Panc1 (cell line): Measurements from ENCODE around the gene AIG1. TPM values are rescaled to one million over a fixed set of nuclear protein-coding genes. Genes with fewer than 3 reads are reported as not detected.
A peak's percentile ranks its signal among the peaks of the same experiment; 100 is the strongest.

Experiments used
- ATAC-seq: fragments of 200-7000 bp; cut with Tn5 transposase; 2 replicates; pipeline ENCODE4 v1.9.1; 2020; ENCODE audit warnings: mild to moderate bottlenecking, moderate library complexity
- Bru-seq: library from RNA; stranded (reverse); fragments of 400-500 nt; gene quantifications from one replicate; lab custom pipeline; 2021; lab: Mats Ljungman, UMichigan
- BruChase-seq, 2 experiments: library from RNA; stranded (reverse); fragments of 400-500 nt; gene quantifications; one replicate each; lab custom pipeline; 2021; lab: Mats Ljungman, UMichigan
- BruUV-seq: library from RNA; stranded (reverse); fragments of 400-500 nt; replicated peaks from 2 replicates; lab custom pipeline; 2021; lab: Mats Ljungman, UMichigan
- CTCF ChIA-PET: fragments of 300-600 bp; sonication (Branson Sonifier 250); formaldehyde crosslinking; loops from one replicate; lab custom pipeline; 2022; ENCODE audit warnings: antibody characterized with exemption; lab: Charles Lee
- POLR2A ChIA-PET: fragments of 300-600 bp; sonication (Branson Sonifier 250); formaldehyde crosslinking; loops from one replicate; lab custom pipeline; 2022; ENCODE audit warnings: antibody characterized with exemption; lab: Charles Lee
- DNase-seq: peaks from one replicate; pipeline ENCODE4 v3.0.0-alpha.2; 2010; ENCODE audit warnings: low read depth, low spot score
- H3K27ac ChIP-seq: 2 replicates; pipeline ENCODE4 v1.5.1; 2011; ENCODE audit warnings: mild to moderate bottlenecking, low read length, inconsistent platforms
- H3K27me3 ChIP-seq: fragments of 200-500 bp; sonication (Bioruptor generic); 2 replicates; pipeline ENCODE4 v1.6.0; 2014; ENCODE audit warnings: low read length, inconsistent platforms; ENCODE audit not compliant: control insufficient read depth, insufficient read depth
- H3K36me3 ChIP-seq: fragments of 200-500 bp; sonication (Bioruptor generic); 2 replicates; pipeline ENCODE4 v1.5.1; 2014; ENCODE audit warnings: inconsistent platforms, mild to moderate bottlenecking, low read length, moderate library complexity; ENCODE audit not compliant: control insufficient read depth, insufficient read depth
- H3K4me1 ChIP-seq: 2 replicates; pipeline ENCODE4 v1.5.1; 2011; ENCODE audit warnings: inconsistent platforms, mild to moderate bottlenecking, low read length, moderate library complexity; ENCODE audit not compliant: control insufficient read depth, insufficient read depth
- H3K4me3 ChIP-seq, 2 experiments: 2 replicates each; pipeline ENCODE4 v1.5.1; 2011 to 2012; ENCODE audit warnings: low read depth in 2 of 2, low read length in 2 of 2, mild to moderate bottlenecking in 2 of 2, inconsistent platforms in 1 of 2, moderate library complexity in 1 of 2
- H3K9me3 ChIP-seq: fragments of 200-500 bp; sonication (Bioruptor generic); 2 replicates; pipeline ENCODE4 v1.5.1; 2014; ENCODE audit warnings: low read depth, mild to moderate bottlenecking, inconsistent platforms, low read length, moderate library complexity; ENCODE audit not compliant: control insufficient read depth, insufficient read depth
- POLR2AphosphoS5 ChIP-seq: IDR thresholded peaks from 2 replicates; pipeline ENCODE4 v1.6.1; 2012; ENCODE audit warnings: mild to moderate bottlenecking, low read depth, low read length, moderate library complexity
- SIN3A ChIP-seq: IDR thresholded peaks from 2 replicates; pipeline ENCODE4 v1.6.1; 2012; ENCODE audit warnings: low read depth, mild to moderate bottlenecking, low read length, moderate library complexity, borderline replicate concordance; ENCODE audit not compliant: insufficient read depth
- TCF7L2 ChIP-seq: IDR thresholded peaks from 2 replicates; pipeline ENCODE4 v1.6.1; 2011; ENCODE audit warnings: mild to moderate bottlenecking, low read depth, low read length, inconsistent platforms
- in situ Hi-C: cut with HindIII; loops from 2 replicates; pipeline ENCODE4 v1.10.0; 2016; ENCODE audit warnings: low sequenced_read_pairs, low pct_unique_long_range_greater_than_20kb
- intact Hi-C: fragments of 100-400 bp; cut with micrococcal nuclease; formaldehyde crosslinking; loops from one replicate; pipeline ENCODE4 v1.10.0; 2022; ENCODE audit not compliant: unreplicated experiment
- long read RNA-seq: library from polyadenylated mRNA; unstranded; transcript quantifications from one replicate; pipeline ENCODE4 v2.0.0, GENCODE V29; 2021; ENCODE audit not compliant: unreplicated experiment
- polyA plus RNA-seq: library from polyadenylated mRNA; unstranded; fragments of >200 nt; gene quantifications from one replicate; pipeline ENCODE4 v1.2.1, GENCODE V29; 2012; ENCODE audit warnings: missing spikeins; ENCODE audit not compliant: insufficient read length
- total RNA-seq: library from RNA; stranded (reverse); gene quantifications from one replicate; pipeline ENCODE4 v1.2.1, GENCODE V29; 2021; ENCODE audit not compliant: unreplicated experiment
- TF ChIP-seq, protein P1 (sequence below): fragments of 450-650 bp; IDR thresholded peaks from 2 replicates; pipeline ENCODE4 v1.5.1; 2017; ENCODE audit warnings: mild to moderate bottlenecking
- TF ChIP-seq, protein P2 (sequence below), 2 experiments: IDR thresholded peaks; 2 replicates each; pipeline ENCODE4 v1.6.1; 2011 to 2012; ENCODE audit warnings: low read depth in 2 of 2, control low read depth in 1 of 2, low read length in 1 of 2, mild to moderate bottlenecking in 1 of 2, moderate library complexity in 1 of 2; ENCODE audit not compliant: insufficient read depth in 1 of 2

Gene AIG1, protein sequence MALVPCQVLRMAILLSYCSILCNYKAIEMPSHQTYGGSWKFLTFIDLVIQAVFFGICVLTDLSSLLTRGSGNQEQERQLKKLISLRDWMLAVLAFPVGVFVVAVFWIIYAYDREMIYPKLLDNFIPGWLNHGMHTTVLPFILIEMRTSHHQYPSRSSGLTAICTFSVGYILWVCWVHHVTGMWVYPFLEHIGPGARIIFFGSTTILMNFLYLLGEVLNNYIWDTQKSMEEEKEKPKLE
- total RNA-seq (23.9 TPM), Bru-seq, nascent RNA (percentile 57 among the genes with signal in this experiment), BruChase-seq, experiment 1, labeled RNA remaining after a 2-hour chase (percentile 52 among the genes with signal in this experiment), BruChase-seq, experiment 2, labeled RNA remaining after a 6-hour chase (percentile 49 among the genes with signal in this experiment)
- 29.0 TPM for polyA plus RNA-seq
- long read RNA-seq, transcript AIG1-202 (6 exons, 1,395 nt): major isoform, 10 of 26 reads
- long read RNA-seq, partial matches to known transcripts: 1 of 26 reads
- long read RNA-seq, other reads (novel, unspliced or antisense): 12 of 26 reads

DNA sequence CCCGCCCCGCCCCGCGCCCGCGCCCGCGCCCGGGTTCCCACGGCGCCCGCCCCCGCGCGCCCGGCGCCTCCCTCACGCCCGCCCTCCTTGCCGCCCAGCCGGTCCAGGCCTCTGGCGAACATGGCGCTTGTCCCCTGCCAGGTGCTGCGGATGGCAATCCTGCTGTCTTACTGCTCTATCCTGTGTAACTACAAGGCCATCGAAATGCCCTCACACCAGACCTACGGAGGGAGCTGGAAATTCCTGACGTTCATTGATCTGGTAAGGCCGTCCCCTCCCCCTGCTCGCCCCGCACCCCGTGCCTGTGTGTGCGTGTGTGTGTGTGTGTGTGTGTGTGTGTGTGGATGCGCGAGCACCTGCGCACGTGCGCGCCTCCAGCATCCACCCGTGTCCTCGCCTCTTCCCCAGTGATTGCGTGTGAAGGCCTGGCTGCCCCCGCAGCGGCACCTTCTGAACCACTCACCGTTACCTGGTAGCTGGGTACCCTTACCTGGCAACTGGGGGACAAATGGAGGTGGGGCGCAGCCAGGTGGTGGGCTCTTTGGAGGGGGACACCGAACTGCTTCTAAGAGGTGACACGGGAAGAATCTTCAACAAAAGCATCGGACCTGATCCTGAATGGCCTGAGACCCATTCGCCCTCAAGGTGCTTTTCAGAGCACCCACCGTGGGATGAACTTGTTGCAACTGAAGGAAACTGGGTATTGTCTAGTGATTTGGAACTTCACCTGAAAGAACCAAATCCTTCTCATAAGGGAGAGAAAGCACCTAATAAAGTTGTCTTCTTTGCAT lies at the start of gene AIG1:
Gene AIG1 (plus strand): TSS at position 84 of the 791 bp plus-strand sequence. CDS start 37 bp downstream, at position 121.
- in situ Hi-C loops: no loop called here
- intact Hi-C loops: loop anchor here (10.0 kb wide), 1 partner anchor 364 kb away; no protein-coding TSS in a partner anchor
- Histone ChIP-seq H3K36me3 (no peaks in the 10 kb centered on the region), H3K27me3 (no peaks in the 10 kb centered on the region), H3K9me3 (no peaks in the 10 kb centered on the region), H3K4me1 (peaks cover 7% of the 10 kb centered on the region), H3K27ac (peak within 1 kb of the TSS; percentile 78), H3K4me3 (peak within 1 kb of the TSS; percentile 80 to 81)
- DNase-seq (no peak), ATAC-seq (peak; percentile 90)
- ChIA-PET POLR2A (no interaction called here), CTCF (no interaction called here)
- no peak for TF ChIP-seq SIN3A
- peak; percentile 37; the same call in 1 of the 2 replicates for TF ChIP-seq POLR2AphosphoS5
- TF ChIP-seq, protein P1, sequence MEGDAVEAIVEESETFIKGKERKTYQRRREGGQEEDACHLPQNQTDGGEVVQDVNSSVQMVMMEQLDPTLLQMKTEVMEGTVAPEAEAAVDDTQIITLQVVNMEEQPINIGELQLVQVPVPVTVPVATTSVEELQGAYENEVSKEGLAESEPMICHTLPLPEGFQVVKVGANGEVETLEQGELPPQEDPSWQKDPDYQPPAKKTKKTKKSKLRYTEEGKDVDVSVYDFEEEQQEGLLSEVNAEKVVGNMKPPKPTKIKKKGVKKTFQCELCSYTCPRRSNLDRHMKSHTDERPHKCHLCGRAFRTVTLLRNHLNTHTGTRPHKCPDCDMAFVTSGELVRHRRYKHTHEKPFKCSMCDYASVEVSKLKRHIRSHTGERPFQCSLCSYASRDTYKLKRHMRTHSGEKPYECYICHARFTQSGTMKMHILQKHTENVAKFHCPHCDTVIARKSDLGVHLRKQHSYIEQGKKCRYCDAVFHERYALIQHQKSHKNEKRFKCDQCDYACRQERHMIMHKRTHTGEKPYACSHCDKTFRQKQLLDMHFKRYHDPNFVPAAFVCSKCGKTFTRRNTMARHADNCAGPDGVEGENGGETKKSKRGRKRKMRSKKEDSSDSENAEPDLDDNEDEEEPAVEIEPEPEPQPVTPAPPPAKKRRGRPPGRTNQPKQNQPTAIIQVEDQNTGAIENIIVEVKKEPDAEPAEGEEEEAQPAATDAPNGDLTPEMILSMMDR: no peak
- no peak for TF ChIP-seq TCF7L2
- TF ChIP-seq, protein P2, sequence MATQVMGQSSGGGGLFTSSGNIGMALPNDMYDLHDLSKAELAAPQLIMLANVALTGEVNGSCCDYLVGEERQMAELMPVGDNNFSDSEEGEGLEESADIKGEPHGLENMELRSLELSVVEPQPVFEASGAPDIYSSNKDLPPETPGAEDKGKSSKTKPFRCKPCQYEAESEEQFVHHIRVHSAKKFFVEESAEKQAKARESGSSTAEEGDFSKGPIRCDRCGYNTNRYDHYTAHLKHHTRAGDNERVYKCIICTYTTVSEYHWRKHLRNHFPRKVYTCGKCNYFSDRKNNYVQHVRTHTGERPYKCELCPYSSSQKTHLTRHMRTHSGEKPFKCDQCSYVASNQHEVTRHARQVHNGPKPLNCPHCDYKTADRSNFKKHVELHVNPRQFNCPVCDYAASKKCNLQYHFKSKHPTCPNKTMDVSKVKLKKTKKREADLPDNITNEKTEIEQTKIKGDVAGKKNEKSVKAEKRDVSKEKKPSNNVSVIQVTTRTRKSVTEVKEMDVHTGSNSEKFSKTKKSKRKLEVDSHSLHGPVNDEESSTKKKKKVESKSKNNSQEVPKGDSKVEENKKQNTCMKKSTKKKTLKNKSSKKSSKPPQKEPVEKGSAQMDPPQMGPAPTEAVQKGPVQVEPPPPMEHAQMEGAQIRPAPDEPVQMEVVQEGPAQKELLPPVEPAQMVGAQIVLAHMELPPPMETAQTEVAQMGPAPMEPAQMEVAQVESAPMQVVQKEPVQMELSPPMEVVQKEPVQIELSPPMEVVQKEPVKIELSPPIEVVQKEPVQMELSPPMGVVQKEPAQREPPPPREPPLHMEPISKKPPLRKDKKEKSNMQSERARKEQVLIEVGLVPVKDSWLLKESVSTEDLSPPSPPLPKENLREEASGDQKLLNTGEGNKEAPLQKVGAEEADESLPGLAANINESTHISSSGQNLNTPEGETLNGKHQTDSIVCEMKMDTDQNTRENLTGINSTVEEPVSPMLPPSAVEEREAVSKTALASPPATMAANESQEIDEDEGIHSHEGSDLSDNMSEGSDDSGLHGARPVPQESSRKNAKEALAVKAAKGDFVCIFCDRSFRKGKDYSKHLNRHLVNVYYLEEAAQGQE (IDR thresholded peaks at IDR 0.05; ENCODE audit: insufficient read depth in 1 of 2, low read depth in 2 of 2, low read length in 1 of 2): no peak
- BruUV-seq: no TSS peak

DNA sequence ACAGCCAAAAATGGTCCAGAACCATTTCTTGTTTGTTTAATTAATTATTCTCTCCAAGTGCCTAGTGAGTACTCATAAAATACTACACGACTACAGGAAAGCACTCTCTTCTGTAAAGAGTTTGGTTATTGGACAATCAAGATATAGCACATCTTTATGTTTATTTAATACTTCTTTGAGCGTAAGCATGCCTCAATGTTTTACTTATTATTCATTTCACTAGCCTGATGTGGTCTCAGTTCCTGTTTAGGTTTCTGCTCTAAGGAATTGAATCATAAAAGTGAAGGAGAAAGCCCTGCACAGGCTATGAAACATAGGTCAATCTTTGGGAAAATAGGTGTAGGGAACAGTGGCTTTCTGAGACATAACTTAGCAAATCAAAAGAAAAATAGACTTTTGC lies 45.9 kb upstream of the AIG1 start:
- no peaks in the 10 kb centered on the region for H3K4me1 ChIP-seq
- H3K36me3 ChIP-seq: no peaks in the 10 kb centered on the region
- H3K27me3 ChIP-seq: no peaks in the 10 kb centered on the region
- H3K9me3 ChIP-seq: peaks cover 3% of the 10 kb centered on the region; the same call in 1 of the 2 replicates
- in situ Hi-C loops: no loop called here
- DNase-seq (no peak), ATAC-seq (no peak)
- TF ChIP-seq, protein P1: no peak
- no peak for TF ChIP-seq SIN3A
- intact Hi-C loops: no loop called here
- H3K4me3 ChIP-seq: no peak overlapping the region
- no TSS peak for BruUV-seq
- POLR2A ChIA-PET: no interaction called here
- no peak overlapping the region for H3K27ac ChIP-seq
- CTCF ChIA-PET: no interaction called here
